Stimulated activated naive B cell treated with anti-CD40 and anti-IgM and Interleukin-4, amounts not matched to agents 10 μg/mL and 1 μg/mL and 100 μg/mL, for 72 hours (primary cell): ENCODE data around the gene PPP3CA.
"Not testable (repeated sequence)": the region's sequence is repeated elsewhere in the genome, so short reads cannot be mapped to it uniquely, and the experiment has no call there.

Experiments
- ATAC-seq, 2 donors: fragments of 150-1000 bp; cut with Tn5 transposase; replicated peaks; 2 replicates each; pipeline ENCODE4 v1.10.0; 2021; ENCODE audit warnings: moderate library complexity in 1 of 2
- DNase-seq: peaks from one replicate; pipeline ENCODE4 v3.0.0; 2021
- H3K27ac Mint-ChIP-seq: one replicate; pipeline ENCODE4 v1.8.0; 2022; ENCODE audit warnings: mild to moderate bottlenecking, mixed read lengths
- H3K27me3 Mint-ChIP-seq, 2 donors: one replicate each; pipeline ENCODE4 v1.8.0; 2022; ENCODE audit warnings: mixed read lengths in 2 of 2
- H3K36me3 Mint-ChIP-seq, 2 donors: one replicate each; pipeline ENCODE4 v1.8.0; 2022; ENCODE audit warnings: mixed read lengths in 2 of 2, mild to moderate bottlenecking in 1 of 2
- H3K4me1 Mint-ChIP-seq, 2 donors: one replicate each; pipeline ENCODE4 v1.8.0; 2022; ENCODE audit warnings: mixed read lengths in 2 of 2, mild to moderate bottlenecking in 1 of 2
- H3K4me3 Mint-ChIP-seq, 2 donors: one replicate each; pipeline ENCODE4 v1.8.0; 2022; ENCODE audit warnings: mild to moderate bottlenecking in 2 of 2, mixed read lengths in 2 of 2, moderate library complexity in 1 of 2
- H3K9me3 Mint-ChIP-seq, 2 donors: one replicate each; pipeline ENCODE4 v1.8.0; 2022; ENCODE audit warnings: mixed read lengths in 2 of 2, mild to moderate bottlenecking in 1 of 2

The PPP3CA gene

DNA sequence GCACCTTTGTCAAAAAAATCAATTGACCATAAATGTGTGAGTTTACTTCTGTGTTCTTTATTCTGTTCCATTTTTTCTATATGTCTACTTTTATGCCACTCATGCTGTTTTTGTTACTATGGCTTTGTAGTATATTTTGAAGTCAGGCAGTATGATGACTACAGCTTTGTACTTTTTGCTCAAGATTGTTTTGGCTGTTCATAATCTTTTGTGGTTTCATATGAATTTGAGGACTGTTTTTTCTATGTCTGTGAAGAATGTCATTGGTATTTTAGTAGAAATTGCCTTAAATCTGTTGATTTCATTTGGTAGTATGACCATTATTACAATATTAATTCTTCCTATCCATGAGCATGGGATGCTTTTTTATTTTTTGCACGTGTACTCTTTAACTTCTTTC, 346.8 kb downstream of the PPP3CA start:
- DNase-seq = no peak
- no peaks in the 10 kb centered on the region for H3K27me3 Mint-ChIP-seq
- no peaks in the 10 kb centered on the region for H3K4me1 Mint-ChIP-seq
- no peak overlapping the region for H3K4me3 Mint-ChIP-seq
- no peak for ATAC-seq
- no peak overlapping the region for H3K27ac Mint-ChIP-seq
- H3K36me3 Mint-ChIP-seq = peaks cover 0 to 1% of the 10 kb centered on the region in 2 donors
- peaks cover 6 to 12% of the 10 kb centered on the region in 2 donors for H3K9me3 Mint-ChIP-seq

DNA sequence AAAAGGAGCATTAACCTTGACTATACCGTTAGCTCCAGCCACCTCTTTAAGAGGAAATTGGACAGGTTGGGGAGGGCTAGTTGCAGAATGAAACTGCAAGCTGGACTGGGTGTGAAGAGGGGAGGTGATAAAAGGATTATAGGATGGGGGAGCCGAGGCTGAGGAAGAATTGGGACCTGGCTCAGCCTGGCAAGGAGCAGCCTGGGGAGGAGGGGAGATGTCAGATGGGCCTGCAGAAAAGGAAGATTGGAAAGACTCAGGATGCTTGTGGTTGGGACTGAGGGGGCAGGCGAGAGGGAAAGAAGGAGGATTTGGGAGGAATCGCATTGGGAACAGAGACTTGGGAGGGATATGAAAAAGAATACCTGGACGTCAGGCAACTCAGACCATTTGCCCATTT, 351.7 kb downstream of the PPP3CA start:
- Mint-ChIP-seq H3K4me1 (no peaks in the 10 kb centered on the region), H3K27ac (no peak overlapping the region), H3K36me3 (no peaks in the 10 kb centered on the region), H3K27me3 (no peaks in the 10 kb centered on the region), H3K4me3 (no peak overlapping the region), H3K9me3 (no peaks in the 10 kb centered on the region)
- no peak for ATAC-seq
- DNase-seq = no peak

DNA sequence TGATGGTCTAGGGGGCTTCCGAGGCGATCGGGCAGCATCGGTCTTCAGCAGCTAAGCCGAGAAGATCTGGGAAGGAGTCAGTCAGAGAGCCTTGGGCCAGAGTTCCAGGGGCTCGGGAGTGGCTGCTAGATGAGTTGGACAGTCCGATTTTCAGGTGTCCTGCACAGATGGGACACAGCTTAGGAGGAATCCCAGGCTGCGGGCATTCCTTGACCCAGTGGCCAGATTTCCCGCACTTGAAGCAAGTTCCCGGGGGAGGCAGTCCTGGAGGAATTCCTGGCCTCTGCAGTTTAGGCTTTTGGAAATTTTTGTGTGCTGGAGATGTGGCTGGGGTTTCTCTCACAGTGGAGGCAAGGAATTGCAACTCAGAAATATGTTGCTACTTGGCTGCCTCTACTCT, 352.3 kb downstream of the PPP3CA start:
- not testable (repeated sequence) for ATAC-seq, DNase-seq, H3K27me3 Mint-ChIP-seq, H3K4me3 Mint-ChIP-seq, H3K36me3 Mint-ChIP-seq, H3K27ac Mint-ChIP-seq, H3K9me3 Mint-ChIP-seq, H3K4me1 Mint-ChIP-seq

DNA sequence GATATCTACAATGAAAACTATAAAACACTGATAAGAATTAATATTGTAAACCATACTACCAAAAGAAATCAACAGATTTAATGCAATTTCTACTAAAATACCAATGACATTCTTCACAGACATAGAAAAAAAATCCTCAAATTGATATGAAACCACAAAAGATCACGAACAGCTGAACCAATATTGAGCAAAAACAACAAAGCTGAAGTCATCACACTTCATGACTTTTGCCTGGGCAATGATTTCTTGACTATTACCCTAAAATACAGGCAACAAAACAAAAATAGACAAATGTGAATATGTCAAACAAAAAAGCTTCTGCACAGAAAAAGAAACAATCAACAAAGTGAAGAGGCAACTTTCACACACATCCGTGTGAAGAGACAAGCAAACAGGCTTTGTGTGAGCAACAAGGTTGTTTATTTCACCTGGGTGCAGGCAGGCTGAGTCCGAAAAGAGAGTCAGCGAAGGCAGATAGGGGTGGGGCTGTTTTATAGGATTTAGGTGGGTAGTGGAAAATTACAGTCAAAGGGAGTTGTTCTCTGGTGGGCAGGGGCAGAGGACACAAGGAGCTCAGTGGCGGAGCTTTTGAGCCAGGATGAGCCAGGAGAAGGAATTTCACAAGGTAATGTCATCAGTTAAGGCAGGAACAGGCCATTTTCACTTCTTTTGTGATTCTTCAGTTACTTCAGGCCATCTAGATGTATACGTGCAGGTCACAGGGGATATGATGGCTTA, 355.8 kb downstream of the PPP3CA start:
- DNase-seq, H3K27me3 Mint-ChIP-seq, H3K27ac Mint-ChIP-seq, H3K4me3 Mint-ChIP-seq, H3K36me3 Mint-ChIP-seq, H3K9me3 Mint-ChIP-seq, H3K4me1 Mint-ChIP-seq, ATAC-seq: not testable (repeated sequence)

DNA sequence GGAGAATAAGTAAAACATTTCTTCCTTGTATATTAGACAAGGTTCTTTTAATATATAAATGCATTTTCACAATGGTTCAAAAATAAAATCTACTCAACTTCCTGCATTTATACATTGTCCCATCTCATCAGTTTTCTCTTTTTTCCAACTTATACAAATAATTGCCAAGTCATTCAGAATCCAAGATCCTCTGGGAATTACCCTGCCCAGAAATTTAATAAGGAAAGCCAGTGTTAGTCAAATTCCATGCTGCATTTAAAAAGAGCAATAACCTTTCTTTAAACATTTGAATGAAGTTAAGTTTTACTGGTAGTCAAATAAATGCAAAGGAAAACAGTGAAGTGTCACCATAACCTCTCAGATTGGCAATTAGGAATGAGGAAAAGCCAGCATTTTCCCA, 357.9 kb downstream of the PPP3CA start:
- H3K36me3 Mint-ChIP-seq = no peaks in the 10 kb centered on the region
- H3K27ac Mint-ChIP-seq = no peak overlapping the region
- DNase-seq (no peak), ATAC-seq (no peak)
- H3K4me1 Mint-ChIP-seq = no peaks in the 10 kb centered on the region
- H3K27me3 Mint-ChIP-seq = no peaks in the 10 kb centered on the region
- no peak overlapping the region for H3K4me3 Mint-ChIP-seq
- no peaks in the 10 kb centered on the region for H3K9me3 Mint-ChIP-seq

DNA sequence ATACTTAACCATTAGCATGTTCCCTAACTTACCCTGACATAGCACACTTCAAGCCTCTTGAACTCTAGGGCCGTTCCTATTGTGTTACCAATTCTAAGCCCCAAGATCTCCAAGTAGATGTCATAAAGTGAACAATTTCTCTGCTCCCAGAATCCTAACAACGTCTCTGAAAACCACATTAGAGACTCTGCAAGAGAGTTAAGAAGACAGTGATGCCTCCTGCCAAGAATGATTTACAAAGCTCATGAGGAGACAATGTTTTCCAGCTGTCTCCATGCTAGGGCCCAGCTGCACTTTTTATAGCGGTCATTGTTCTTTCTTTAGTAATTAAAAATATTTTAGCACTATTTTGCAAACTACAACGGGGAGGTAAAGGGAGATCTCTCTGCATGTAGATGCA, 358.4 kb downstream of the PPP3CA start:
- no peaks in the 10 kb centered on the region for H3K9me3 Mint-ChIP-seq
- H3K27me3 Mint-ChIP-seq = no peaks in the 10 kb centered on the region
- H3K4me1 Mint-ChIP-seq = no peaks in the 10 kb centered on the region
- no peaks in the 10 kb centered on the region for H3K36me3 Mint-ChIP-seq
- ATAC-seq (no peak), DNase-seq (no peak)
- no peak overlapping the region for H3K4me3 Mint-ChIP-seq
- H3K27ac Mint-ChIP-seq = no peak overlapping the region

DNA sequence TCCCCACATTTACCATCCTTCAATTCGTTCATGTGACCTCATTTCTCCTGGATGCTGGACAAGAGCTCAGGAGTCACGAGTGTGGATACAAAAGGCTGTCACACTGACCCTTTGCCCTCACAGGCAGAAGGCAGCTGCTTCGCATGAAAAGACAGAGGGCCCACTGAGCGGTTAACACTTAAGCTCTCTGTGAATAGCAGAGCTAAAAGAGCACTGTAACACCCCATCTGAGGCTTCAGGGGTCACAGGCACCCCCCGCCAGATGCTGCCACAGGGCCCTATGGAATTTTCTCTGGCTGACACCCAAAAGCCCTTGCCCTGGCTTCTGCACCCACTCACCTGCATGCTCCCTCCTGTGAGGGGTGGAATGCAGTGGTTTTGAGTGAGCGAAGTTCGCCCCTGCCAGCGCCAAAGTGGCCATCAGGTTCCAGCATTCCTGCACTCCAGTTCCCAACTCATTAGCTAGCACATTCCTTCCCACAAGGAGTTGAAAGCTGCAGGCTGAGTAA, 360.9 kb downstream of the PPP3CA start:
- Mint-ChIP-seq H3K36me3 (no peaks in the 10 kb centered on the region), H3K4me1 (peaks cover 4 to 5% of the 10 kb centered on the region in 2 donors), H3K27me3 (no peaks in the 10 kb centered on the region), H3K27ac (no peak overlapping the region), H3K4me3 (no peak overlapping the region), H3K9me3 (no peaks in the 10 kb centered on the region)
- DNase-seq (no peak), ATAC-seq (no peak)

DNA sequence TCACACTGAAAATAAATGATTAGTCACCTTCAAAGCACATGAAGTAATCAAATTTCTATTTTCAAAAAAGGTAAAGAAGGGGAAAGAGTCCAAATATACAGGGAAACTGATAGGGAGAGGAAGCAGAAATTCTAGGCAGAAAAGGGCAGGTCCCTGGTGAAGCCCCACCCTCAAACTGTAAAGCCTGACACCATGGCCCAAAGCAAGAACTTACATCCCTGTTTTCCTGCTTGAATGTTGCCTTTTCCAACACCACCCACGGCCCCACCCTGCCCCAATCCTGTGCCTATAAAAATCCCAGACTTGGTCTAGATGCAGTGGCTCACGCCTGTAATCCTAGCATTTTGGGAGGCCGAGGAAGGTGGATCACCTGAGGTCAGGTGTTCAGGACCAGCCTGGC, 361.8 kb downstream of the PPP3CA start:
- no peaks in the 10 kb centered on the region for H3K27me3 Mint-ChIP-seq
- H3K27ac Mint-ChIP-seq = no peak overlapping the region
- H3K36me3 Mint-ChIP-seq = no peaks in the 10 kb centered on the region
- no peaks in the 10 kb centered on the region for H3K9me3 Mint-ChIP-seq
- H3K4me1 Mint-ChIP-seq = peaks cover 7% of the 10 kb centered on the region in 2 donors
- ATAC-seq (no peak), DNase-seq (no peak)
- H3K4me3 Mint-ChIP-seq = no peak overlapping the region

DNA sequence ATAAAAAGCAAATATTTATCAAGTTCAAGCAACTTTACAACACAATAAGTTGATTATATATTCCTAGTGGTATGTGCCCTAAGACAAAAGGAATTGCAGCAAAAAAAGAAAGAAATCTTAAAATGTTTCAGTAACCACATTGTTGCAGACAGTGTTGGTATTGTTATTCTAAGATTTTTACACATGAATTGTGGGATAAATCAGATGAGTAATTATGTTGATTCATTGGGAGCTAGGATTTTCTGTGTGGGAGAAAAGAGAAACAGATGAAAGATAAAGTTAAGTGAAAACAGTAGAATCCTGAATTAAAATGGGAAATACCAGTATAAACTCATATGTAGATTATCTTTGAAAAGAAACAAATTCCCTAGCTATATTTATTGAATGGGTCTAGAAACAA, 362.4 kb downstream of the PPP3CA start:
- H3K9me3 Mint-ChIP-seq = no peaks in the 10 kb centered on the region
- H3K36me3 Mint-ChIP-seq = no peaks in the 10 kb centered on the region
- H3K4me3 Mint-ChIP-seq = no peak overlapping the region
- H3K27me3 Mint-ChIP-seq = no peaks in the 10 kb centered on the region
- no peak for ATAC-seq
- peaks cover 7% of the 10 kb centered on the region in 2 donors for H3K4me1 Mint-ChIP-seq
- no peak overlapping the region for H3K27ac Mint-ChIP-seq
- no peak for DNase-seq

DNA sequence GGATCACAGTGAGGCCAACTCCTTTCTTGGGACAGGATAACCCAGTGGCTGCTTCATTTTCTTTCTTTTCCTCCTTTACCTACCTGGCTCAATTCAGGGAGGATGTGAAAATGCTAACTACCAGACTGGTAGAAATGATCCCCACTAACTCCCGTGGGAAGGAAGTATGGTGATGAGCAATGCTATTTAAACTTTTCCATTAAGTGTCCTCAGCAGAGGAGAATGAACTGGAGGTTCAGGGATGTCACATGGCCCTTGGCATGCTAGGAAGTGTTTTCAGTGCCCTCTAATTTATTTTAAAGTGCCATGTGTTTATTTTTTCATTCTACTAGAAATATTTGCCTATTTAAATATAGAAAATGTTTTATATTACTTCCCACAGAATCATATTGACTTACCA, 363.9 kb downstream of the PPP3CA start:
- H3K9me3 Mint-ChIP-seq = no peaks in the 10 kb centered on the region
- peak in 1 of 2 donors; percentile 27 for ATAC-seq
- H3K27ac Mint-ChIP-seq = no peak overlapping the region
- no peak overlapping the region for H3K4me3 Mint-ChIP-seq
- peaks cover 7% of the 10 kb centered on the region in 2 donors for H3K4me1 Mint-ChIP-seq
- H3K36me3 Mint-ChIP-seq = no peaks in the 10 kb centered on the region
- no peaks in the 10 kb centered on the region for H3K27me3 Mint-ChIP-seq
- DNase-seq = no peak

DNA sequence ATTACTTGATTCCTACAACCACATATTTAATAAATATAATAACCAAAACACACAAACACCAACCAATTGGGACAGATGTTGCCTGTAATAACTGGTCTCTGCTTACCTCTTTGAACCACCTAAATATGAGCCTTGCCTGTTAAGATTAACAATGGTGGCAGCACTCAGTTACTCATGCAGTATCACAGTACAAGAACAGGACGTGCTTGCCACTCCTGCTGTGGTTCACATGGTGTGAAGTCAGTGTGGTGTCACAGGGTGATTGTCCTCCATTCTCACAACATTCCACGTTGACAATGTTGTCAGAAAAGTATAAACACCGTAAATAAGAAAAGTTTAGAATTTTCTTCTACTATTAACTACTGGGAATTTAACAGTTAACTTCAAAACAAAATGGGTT, 365.0 kb downstream of the PPP3CA start:
- H3K4me1 Mint-ChIP-seq = peaks cover 7% of the 10 kb centered on the region in 2 donors
- H3K4me3 Mint-ChIP-seq = no peak overlapping the region
- no peaks in the 10 kb centered on the region for H3K36me3 Mint-ChIP-seq
- H3K27me3 Mint-ChIP-seq = no peaks in the 10 kb centered on the region
- H3K9me3 Mint-ChIP-seq = no peaks in the 10 kb centered on the region
- no peak for ATAC-seq
- H3K27ac Mint-ChIP-seq = no peak overlapping the region
- no peak for DNase-seq

DNA sequence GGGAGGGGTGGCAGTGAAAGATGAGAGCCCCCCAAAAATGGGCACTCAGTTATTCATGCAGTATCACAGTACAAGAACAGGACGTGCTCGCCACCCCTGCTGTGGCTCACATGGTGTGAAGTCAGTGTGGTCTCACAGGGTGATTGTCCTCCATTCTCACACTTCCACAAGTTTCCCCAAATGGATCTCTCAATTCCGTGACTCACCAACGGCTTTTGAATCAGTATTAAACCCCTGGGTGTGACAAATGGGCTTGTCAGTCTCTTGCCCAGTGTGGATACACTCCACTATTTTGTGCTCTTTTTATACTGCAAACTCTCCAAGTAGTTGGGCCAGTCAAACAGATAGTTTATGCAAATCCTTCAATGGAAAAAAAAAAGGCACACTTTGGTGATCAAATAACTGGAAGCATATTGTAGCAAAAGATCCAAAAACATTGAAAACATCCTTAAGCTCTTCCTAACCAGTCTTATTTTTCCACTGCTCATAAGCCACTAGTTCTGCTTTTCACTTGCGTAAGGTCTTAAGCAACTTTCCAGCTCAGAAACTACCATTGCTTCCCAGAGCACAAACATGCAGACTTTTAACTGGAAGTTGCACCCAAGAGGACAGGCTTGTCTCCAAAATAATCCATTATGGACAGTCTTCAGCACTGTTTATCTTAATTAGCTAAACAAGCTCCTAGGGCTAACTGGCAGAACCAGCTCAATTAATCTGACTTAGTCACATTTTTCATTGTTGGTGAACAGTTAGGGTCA, 365.7 kb downstream of the PPP3CA start:
- Mint-ChIP-seq H3K4me3 (no peak overlapping the region), H3K9me3 (no peaks in the 10 kb centered on the region)

DNA sequence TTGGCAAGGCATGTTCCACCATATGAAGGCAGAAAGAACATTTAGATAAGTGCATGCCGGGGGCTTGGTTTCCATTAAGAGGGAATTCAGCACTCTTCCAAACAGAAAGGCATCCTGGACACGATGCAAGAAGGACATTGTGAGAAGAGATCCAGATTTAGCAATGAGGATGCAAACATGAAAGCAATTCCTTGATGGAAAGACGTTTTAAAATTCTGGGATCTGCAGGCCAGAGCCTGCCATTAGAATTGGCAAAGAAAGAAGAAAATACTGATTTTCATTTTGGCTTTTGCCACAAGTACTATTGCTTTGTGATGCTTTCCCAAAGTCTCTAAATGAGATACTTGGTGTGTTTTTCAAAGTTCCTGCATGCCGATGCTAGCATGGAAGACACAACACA, 367.6 kb downstream of the PPP3CA start:
- ATAC-seq (no peak), DNase-seq (no peak)
- Mint-ChIP-seq H3K4me1 (peaks cover 7% of the 10 kb centered on the region in 2 donors), H3K4me3 (no peak overlapping the region), H3K9me3 (no peaks in the 10 kb centered on the region), H3K36me3 (no peaks in the 10 kb centered on the region), H3K27ac (no peak overlapping the region), H3K27me3 (no peaks in the 10 kb centered on the region)

More for the DNA sequence above, 365.7 kb downstream of the PPP3CA start:
- Mint-ChIP-seq H3K36me3 (no peaks in the 10 kb centered on the region), H3K27me3 (no peaks in the 10 kb centered on the region), H3K27ac (no peak overlapping the region), H3K4me1 (peaks cover 7% of the 10 kb centered on the region in 2 donors)
- DNase-seq (no peak), ATAC-seq (peak; percentile 49 to 56)

DNA sequence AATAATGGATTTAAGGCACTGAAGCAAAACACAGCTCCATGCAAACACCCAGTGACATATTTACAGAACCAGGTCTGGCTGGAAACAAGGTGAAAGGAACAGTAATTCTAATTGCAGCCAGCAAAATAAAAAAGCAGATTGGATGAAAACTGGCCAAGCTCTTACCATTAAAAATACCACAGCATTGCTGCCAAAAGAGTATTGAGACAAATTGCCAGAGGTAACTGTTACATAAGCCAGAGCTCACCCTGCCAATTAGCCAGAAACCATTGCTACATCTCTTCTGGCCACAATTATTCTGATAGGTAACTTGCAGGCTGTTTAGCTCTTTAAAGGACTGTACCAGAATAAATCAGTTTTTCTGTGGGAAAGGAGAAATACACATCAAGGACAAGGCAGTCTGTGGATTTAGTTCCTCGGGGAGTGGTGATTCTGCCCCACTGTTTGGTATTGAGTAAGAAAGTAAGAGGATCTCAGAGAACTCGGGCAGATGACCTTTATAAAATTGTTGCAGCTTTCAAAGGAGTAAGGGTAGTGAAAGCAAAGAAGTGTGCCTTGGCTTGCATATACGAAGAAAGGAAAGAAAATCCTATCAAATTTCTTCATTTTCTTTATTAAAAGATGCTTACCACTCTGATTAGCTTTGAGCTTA, 369.5 kb downstream of the PPP3CA start:
- no peak for DNase-seq
- peaks cover 7% of the 10 kb centered on the region in 2 donors for H3K4me1 Mint-ChIP-seq
- ATAC-seq = no peak

DNA sequence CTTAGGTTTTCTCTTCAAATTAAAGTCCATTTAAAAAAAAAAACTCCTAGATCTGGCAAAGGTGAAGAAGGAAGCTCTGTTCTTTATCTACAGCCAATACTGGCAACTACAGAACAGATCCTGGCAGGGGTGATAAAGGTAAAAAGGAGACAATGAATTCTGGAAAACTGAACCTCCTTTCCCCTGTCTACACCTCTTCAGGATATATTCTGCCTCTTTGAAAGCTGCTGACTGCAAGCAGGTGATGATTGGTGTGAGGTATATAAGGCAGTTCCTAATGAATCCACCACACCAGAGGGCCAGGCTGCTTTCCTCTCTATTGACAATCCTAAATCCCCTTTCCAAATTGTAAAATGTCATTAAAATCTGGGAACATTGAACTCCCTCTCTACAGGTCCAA, 370.1 kb downstream of the PPP3CA start:
- Mint-ChIP-seq H3K9me3 (no peaks in the 10 kb centered on the region), H3K27me3 (no peaks in the 10 kb centered on the region), H3K4me3 (no peak overlapping the region), H3K27ac (no peak overlapping the region), H3K4me1 (peaks cover 7% of the 10 kb centered on the region in 2 donors), H3K36me3 (no peaks in the 10 kb centered on the region)
- DNase-seq (no peak), ATAC-seq (no peak)

More for the DNA sequence above, 369.5 kb downstream of the PPP3CA start:
- no peak overlapping the region for H3K4me3 Mint-ChIP-seq
- no peaks in the 10 kb centered on the region for H3K9me3 Mint-ChIP-seq
- H3K36me3 Mint-ChIP-seq = no peaks in the 10 kb centered on the region
- H3K27me3 Mint-ChIP-seq = no peaks in the 10 kb centered on the region
- H3K27ac Mint-ChIP-seq = no peak overlapping the region
